HepG2 (cell line): ENCODE data around the gene BCL11B. TPM values are rescaled to one million over a fixed set of nuclear protein-coding genes. Genes with fewer than 3 reads are reported as not detected.

Source experiments
- BCL6 ChIP-seq: IDR thresholded peaks from 2 replicates; pipeline ENCODE4 v1.6.1; 2016; ENCODE audit warnings: missing genetic modification reagents, missing compliant biosample characterization
- BORCS8-MEF2B ChIP-seq: sonication (generic); formaldehyde crosslinking; IDR thresholded peaks from 2 replicates; pipeline ENCODE4 v1.8.0; 2022; ENCODE audit warnings: mild to moderate bottlenecking, missing genetic modification reagents
- MTF1 ChIP-seq: sonication (generic); formaldehyde crosslinking; IDR thresholded peaks from 2 replicates; pipeline ENCODE4 v1.5.0; 2020; ENCODE audit warnings: missing genetic modification reagents
- NCOA2 ChIP-seq: sonication (generic); formaldehyde crosslinking; IDR thresholded peaks from 2 replicates; pipeline ENCODE4 v1.8.0; 2022; ENCODE audit warnings: inconsistent platforms
- PHB2 ChIP-seq: fragments of 450-650 bp; IDR thresholded peaks from 2 replicates; pipeline ENCODE4 v1.6.1; 2018; ENCODE audit not compliant: partially characterized antibody
- PITX1 ChIP-seq: sonication (generic); formaldehyde crosslinking; IDR thresholded peaks from 2 replicates; pipeline ENCODE4 v1.5.1; 2020; ENCODE audit warnings: mild to moderate bottlenecking, missing genetic modification reagents
- RAD21 ChIP-seq: fragments of 450-650 bp; formaldehyde crosslinking; IDR thresholded peaks from 2 replicates; pipeline ENCODE4 v1.5.0; 2020; ENCODE audit warnings: mild to moderate bottlenecking
- REL ChIP-seq: sonication (generic); formaldehyde crosslinking; conservative IDR thresholded peaks from 2 replicates; pipeline ENCODE4 v1.8.0; 2022; ENCODE audit warnings: mild to moderate bottlenecking, missing genetic modification reagents, moderate library complexity
- SETDB1 ChIP-seq: sonication (generic); formaldehyde crosslinking; IDR thresholded peaks from 2 replicates; pipeline ENCODE4 v1.5.1; 2020; ENCODE audit warnings: missing genetic modification reagents, mild to moderate bottlenecking, borderline replicate concordance
- SOX13 ChIP-seq, 3 experiments: fragments of 450-650 bp in 1 of 3; sonication (generic) in 1 of 3; formaldehyde crosslinking in 1 of 3; IDR thresholded peaks in 2 of 3; conservative IDR thresholded peaks in 1 of 3; 2 replicates each; pipeline versions ENCODE4 v1.5.0 to v1.6.1; 2016 to 2020; ENCODE audit warnings: antibody characterized with exemption in 1 of 3, mild to moderate bottlenecking in 1 of 3, missing compliant biosample characterization in 1 of 3, missing genetic modification reagents in 1 of 3, moderate library complexity in 1 of 3
- SP1 ChIP-seq, 2 experiments: fragments of 450-650 bp in 1 of 2; sonication (generic) in 1 of 2; formaldehyde crosslinking in 1 of 2; IDR thresholded peaks; 2 replicates each; pipeline versions ENCODE4 v1.4.0 to v1.6.1; 2016 to 2020; ENCODE audit warnings: missing genetic modification reagents in 1 of 2
- SYNCRIP ChIP-seq: fragments of 200-400 bp; formaldehyde crosslinking; IDR thresholded peaks from 2 replicates; pipeline ENCODE4 v1.6.1; 2018; ENCODE audit warnings: mild to moderate bottlenecking, low read depth, low read length; ENCODE audit not compliant: insufficient read depth
- TIGD3 ChIP-seq: sonication (generic); formaldehyde crosslinking; IDR thresholded peaks from 2 replicates; pipeline ENCODE4 v1.5.1; 2020; ENCODE audit warnings: mild to moderate bottlenecking, missing genetic modification reagents, borderline replicate concordance
- YY1 ChIP-seq: IDR thresholded peaks from 2 replicates; pipeline ENCODE4 v1.6.1; 2011; ENCODE audit warnings: low read length, low read depth, moderate library complexity, mild to moderate bottlenecking; ENCODE audit not compliant: insufficient read depth, insufficient replicate concordance
- ZC3H13 ChIP-seq: sonication (generic); formaldehyde crosslinking; IDR thresholded peaks from 2 replicates; pipeline ENCODE4 v1.8.1; 2023; ENCODE audit warnings: mild to moderate bottlenecking, missing genetic modification reagents, moderate library complexity
- ZIK1 ChIP-seq: sonication (generic); formaldehyde crosslinking; IDR thresholded peaks from 2 replicates; pipeline ENCODE4 v1.5.0; 2020; ENCODE audit warnings: mild to moderate bottlenecking, low read depth, missing genetic modification reagents, borderline replicate concordance
- ZZZ3 ChIP-seq: sonication (generic); formaldehyde crosslinking; IDR thresholded peaks from 2 replicates; pipeline ENCODE4 v1.4.0; 2020; ENCODE audit warnings: missing genetic modification reagents, mild to moderate bottlenecking, borderline replicate concordance
- polyA plus RNA-seq, 8 experiments: library from polyadenylated mRNA; depleted of rRNA in 3 of 8; stranded (reverse) in 7 of 8; unstranded in 1 of 8; fragments of >200 nt; fragmentation: Illumina TruSeq in 4 of 8; extraction: Trizol in 4 of 8; gene quantifications; 2 replicates each; pipeline versions ENCODE4 v1.2.1 to v1.2.3, GENCODE V29; 2011 to 2016; ENCODE audit warnings: low read depth in 4 of 8, missing spikeins in 1 of 8, mixed read lengths in 1 of 8; ENCODE audit not compliant: insufficient read depth in 1 of 8
- total RNA-seq, 5 experiments: library from RNA; depleted of rRNA; stranded (reverse); fragments of >200 nt; fragmentation: Illumina TruSeq; extraction: Trizol; gene quantifications; 2 replicates each; pipeline ENCODE4 v1.2.3, GENCODE V29; 2016; ENCODE audit warnings: low read depth in 1 of 5
- TF ChIP-seq, protein P1 (sequence below): sonication (generic); formaldehyde crosslinking; IDR thresholded peaks from 2 replicates; pipeline ENCODE4 v1.4.0; 2020; ENCODE audit warnings: missing genetic modification reagents
- TF ChIP-seq, protein P2 (sequence below): sonication (generic); formaldehyde crosslinking; IDR thresholded peaks from 2 replicates; pipeline ENCODE4 v1.4.0; 2020; ENCODE audit warnings: mild to moderate bottlenecking, missing genetic modification reagents

BCL11B gene
- total and polyA plus RNA-seq, 2 of the 13 experiments (the other 11 are each of a cell fraction or from before 2014, with no cell fraction given), result not detected

GRCh38 chr14:99320621-99321235 lies 48.7 kb upstream of the BCL11B start (continued):
- TF ChIP-seq TIGD3, result no peak
- TF ChIP-seq, protein P1, sequence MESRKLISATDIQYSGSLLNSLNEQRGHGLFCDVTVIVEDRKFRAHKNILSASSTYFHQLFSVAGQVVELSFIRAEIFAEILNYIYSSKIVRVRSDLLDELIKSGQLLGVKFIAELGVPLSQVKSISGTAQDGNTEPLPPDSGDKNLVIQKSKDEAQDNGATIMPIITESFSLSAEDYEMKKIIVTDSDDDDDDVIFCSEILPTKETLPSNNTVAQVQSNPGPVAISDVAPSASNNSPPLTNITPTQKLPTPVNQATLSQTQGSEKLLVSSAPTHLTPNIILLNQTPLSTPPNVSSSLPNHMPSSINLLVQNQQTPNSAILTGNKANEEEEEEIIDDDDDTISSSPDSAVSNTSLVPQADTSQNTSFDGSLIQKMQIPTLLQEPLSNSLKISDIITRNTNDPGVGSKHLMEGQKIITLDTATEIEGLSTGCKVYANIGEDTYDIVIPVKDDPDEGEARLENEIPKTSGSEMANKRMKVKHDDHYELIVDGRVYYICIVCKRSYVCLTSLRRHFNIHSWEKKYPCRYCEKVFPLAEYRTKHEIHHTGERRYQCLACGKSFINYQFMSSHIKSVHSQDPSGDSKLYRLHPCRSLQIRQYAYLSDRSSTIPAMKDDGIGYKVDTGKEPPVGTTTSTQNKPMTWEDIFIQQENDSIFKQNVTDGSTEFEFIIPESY (CRISPR knock-in tag), result no peak
- no peak for TF ChIP-seq ZZZ3
- TF ChIP-seq MTF1 (CRISPR knock-in tag), result no peak
- no peak for TF ChIP-seq SP1 (IDR thresholded peaks at IDR 0.05)
- TF ChIP-seq SP1 (CRISPR knock-in tag; IDR thresholded peaks at IDR 0.05), result no peak
- peak; percentile 44; the same call in 1 of the 2 replicates for TF ChIP-seq BCL6 (CRISPR knock-in tag)
- TF ChIP-seq SETDB1 (CRISPR knock-in tag), result no peak
- TF ChIP-seq ZIK1 (CRISPR knock-in tag), result no peak
- no peak for TF ChIP-seq ZC3H13 (CRISPR knock-in tag)
- no peak for TF ChIP-seq BORCS8-MEF2B (CRISPR knock-in tag)
- TF ChIP-seq SOX13 (IDR thresholded peaks at IDR 0.05), result no peak
- 0 out of 4 replicates have a peak, but pooled peaks of 1 of the 2 experiments have one; percentile 5 for TF ChIP-seq SOX13 (CRISPR knock-in tag; conservative IDR thresholded peaks at IDR 0.05 in 1 of 2, IDR thresholded peaks at IDR 0.05 in 1 of 2)
- TF ChIP-seq PITX1, result no peak
- no peak for TF ChIP-seq REL (CRISPR knock-in tag)
- TF ChIP-seq, protein P2, sequence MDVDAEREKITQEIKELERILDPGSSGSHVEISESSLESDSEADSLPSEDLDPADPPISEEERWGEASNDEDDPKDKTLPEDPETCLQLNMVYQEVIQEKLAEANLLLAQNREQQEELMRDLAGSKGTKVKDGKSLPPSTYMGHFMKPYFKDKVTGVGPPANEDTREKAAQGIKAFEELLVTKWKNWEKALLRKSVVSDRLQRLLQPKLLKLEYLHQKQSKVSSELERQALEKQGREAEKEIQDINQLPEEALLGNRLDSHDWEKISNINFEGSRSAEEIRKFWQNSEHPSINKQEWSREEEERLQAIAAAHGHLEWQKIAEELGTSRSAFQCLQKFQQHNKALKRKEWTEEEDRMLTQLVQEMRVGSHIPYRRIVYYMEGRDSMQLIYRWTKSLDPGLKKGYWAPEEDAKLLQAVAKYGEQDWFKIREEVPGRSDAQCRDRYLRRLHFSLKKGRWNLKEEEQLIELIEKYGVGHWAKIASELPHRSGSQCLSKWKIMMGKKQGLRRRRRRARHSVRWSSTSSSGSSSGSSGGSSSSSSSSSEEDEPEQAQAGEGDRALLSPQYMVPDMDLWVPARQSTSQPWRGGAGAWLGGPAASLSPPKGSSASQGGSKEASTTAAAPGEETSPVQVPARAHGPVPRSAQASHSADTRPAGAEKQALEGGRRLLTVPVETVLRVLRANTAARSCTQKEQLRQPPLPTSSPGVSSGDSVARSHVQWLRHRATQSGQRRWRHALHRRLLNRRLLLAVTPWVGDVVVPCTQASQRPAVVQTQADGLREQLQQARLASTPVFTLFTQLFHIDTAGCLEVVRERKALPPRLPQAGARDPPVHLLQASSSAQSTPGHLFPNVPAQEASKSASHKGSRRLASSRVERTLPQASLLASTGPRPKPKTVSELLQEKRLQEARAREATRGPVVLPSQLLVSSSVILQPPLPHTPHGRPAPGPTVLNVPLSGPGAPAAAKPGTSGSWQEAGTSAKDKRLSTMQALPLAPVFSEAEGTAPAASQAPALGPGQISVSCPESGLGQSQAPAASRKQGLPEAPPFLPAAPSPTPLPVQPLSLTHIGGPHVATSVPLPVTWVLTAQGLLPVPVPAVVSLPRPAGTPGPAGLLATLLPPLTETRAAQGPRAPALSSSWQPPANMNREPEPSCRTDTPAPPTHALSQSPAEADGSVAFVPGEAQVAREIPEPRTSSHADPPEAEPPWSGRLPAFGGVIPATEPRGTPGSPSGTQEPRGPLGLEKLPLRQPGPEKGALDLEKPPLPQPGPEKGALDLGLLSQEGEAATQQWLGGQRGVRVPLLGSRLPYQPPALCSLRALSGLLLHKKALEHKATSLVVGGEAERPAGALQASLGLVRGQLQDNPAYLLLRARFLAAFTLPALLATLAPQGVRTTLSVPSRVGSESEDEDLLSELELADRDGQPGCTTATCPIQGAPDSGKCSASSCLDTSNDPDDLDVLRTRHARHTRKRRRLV, result 0 out of 2 replicates have a peak, but pooled peaks have one; percentile 55
- peak; percentile 28; the same call in 1 of the 2 replicates for TF ChIP-seq NCOA2 (CRISPR knock-in tag)
- no peak for TF ChIP-seq RAD21 (CRISPR knock-in tag)
- TF ChIP-seq SYNCRIP, result no peak
- TF ChIP-seq PHB2, result no peak
- TF ChIP-seq YY1, result no peak
